Mucosa of rectum (tissue), 2 donors: ENCODE data around the gene HDLBP.

ENCODE experiments used
- H3K27ac ChIP-seq, 2 donors: one replicate each; pipeline ENCODE4 v1.7.0; 2013; ENCODE audit warnings: inconsistent platforms in 2 of 2, low read depth in 2 of 2, low read length in 2 of 2
- H3K27me3 ChIP-seq, 2 donors: one replicate each; pipeline ENCODE4 v1.7.0; 2013; ENCODE audit warnings: low read length in 2 of 2; ENCODE audit not compliant: control insufficient read depth in 2 of 2, insufficient read depth in 2 of 2
- H3K36me3 ChIP-seq, 2 donors: one replicate each; pipeline ENCODE4 v1.7.0; 2013; ENCODE audit warnings: low read length in 2 of 2; ENCODE audit not compliant: control insufficient read depth in 2 of 2, insufficient read depth in 2 of 2
- H3K4me1 ChIP-seq, 2 donors: one replicate each; pipeline ENCODE4 v1.7.0; 2013; ENCODE audit warnings: low read length in 2 of 2, mild to moderate bottlenecking in 1 of 2; ENCODE audit not compliant: control insufficient read depth in 2 of 2, insufficient read depth in 2 of 2
- H3K4me3 ChIP-seq, 2 donors: one replicate each; pipeline ENCODE4 v1.7.0; 2013; ENCODE audit warnings: low read length in 2 of 2
- H3K9ac ChIP-seq, 2 donors: one replicate each; pipeline ENCODE4 v1.7.0; 2013; ENCODE audit warnings: low read length in 2 of 2, low read depth in 1 of 2, mild to moderate bottlenecking in 1 of 2
- H3K9me3 ChIP-seq, 2 donors: one replicate each; pipeline ENCODE4 v1.7.0; 2013; ENCODE audit warnings: low read length in 2 of 2; ENCODE audit not compliant: control insufficient read depth in 2 of 2
- donor health status: healthy.
- donor health status: Normal muscosa, but diverticular disease.

Gene HDLBP

DNA sequence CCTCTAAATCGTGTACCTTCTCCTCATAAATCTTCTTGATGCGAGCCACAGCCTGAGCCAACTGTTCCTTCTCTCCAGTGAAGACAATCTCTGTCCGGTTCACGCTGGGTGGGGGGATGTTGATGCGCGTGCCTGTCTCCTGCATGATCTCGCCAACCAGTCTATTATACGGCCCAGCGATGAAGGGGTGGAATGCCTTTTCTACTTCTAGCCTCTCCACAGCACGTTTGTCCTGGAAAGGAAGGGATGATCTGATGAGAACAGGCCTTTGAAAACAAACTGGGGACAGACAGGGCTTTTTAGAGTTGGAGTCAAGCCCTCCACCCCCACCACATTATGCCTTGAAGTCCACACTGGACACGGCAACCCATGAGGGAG is 59.3 kb downstream of the HDLBP start:
- H3K27ac ChIP-seq = no peak overlapping the region
- H3K4me3 ChIP-seq = no peak overlapping the region
- peaks cover 65 to 82% of the 10 kb centered on the region in 2 donors for H3K36me3 ChIP-seq
- H3K9me3 ChIP-seq = no peaks in the 10 kb centered on the region
- no peak overlapping the region for H3K9ac ChIP-seq
- no peaks in the 10 kb centered on the region for H3K4me1 ChIP-seq
- H3K27me3 ChIP-seq = no peaks in the 10 kb centered on the region

DNA sequence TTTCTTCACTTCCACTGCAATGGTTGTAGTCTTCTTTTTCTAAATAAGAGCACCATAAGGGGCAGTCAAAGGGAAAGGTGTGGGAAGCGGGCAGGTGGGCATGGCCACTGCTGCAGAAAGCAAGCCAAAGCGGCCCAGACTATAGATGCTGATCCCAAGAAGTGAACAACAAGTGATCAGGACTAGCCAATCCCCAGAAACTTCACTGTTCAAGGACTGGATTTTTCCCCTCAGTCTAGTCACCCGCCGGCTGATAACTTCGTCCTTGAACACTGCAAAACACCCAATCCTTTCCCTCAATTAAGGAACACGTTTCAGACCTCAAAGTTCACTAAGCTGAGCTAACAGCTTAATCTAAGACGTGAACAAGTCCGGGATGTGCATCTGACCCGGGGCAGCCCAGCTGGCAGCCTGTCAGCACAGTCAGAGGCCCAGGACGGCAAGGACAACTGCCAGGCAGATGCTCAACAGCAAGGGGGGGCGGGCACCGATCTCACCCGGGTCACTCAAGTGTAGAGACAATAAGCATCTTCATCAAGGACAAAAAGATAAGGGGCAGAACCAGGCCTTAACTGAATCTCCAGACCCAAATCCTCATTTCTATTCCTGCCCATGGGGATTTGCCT is 59.8 kb downstream of the HDLBP start:
- Histone ChIP-seq H3K4me3 (no peak overlapping the region), H3K27ac (no peak overlapping the region), H3K36me3 (peaks cover 64 to 85% of the 10 kb centered on the region in 2 donors), H3K4me1 (no peaks in the 10 kb centered on the region), H3K27me3 (no peaks in the 10 kb centered on the region), H3K9ac (no peak overlapping the region), H3K9me3 (no peaks in the 10 kb centered on the region)

DNA sequence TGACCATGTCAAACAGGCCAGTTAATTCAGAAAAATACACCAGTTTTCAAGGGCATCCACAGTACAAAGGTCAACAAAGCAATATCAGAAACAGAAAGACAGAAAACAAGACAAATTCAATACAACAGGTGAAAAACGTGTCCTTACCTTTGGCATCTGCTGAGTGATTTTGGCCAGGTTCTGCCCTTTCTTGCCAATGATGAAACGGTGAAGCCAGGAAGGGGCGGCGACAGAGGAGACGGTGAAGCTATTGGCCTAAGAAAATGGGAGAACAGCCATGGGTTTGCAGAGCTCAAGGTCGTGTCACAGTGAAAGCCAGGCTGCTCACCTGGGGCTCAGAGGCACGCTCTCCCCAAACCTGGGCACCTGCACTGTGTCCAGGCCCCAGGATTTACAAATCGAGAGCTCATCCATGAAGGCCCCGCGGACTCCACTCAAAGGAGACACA is 60.5 kb downstream of the HDLBP start:
- Histone ChIP-seq H3K9ac (no peak overlapping the region), H3K4me1 (no peaks in the 10 kb centered on the region), H3K27ac (no peak overlapping the region), H3K36me3 (peaks cover 68 to 86% of the 10 kb centered on the region in 2 donors), H3K27me3 (no peaks in the 10 kb centered on the region), H3K9me3 (no peaks in the 10 kb centered on the region), H3K4me3 (no peak overlapping the region)

DNA sequence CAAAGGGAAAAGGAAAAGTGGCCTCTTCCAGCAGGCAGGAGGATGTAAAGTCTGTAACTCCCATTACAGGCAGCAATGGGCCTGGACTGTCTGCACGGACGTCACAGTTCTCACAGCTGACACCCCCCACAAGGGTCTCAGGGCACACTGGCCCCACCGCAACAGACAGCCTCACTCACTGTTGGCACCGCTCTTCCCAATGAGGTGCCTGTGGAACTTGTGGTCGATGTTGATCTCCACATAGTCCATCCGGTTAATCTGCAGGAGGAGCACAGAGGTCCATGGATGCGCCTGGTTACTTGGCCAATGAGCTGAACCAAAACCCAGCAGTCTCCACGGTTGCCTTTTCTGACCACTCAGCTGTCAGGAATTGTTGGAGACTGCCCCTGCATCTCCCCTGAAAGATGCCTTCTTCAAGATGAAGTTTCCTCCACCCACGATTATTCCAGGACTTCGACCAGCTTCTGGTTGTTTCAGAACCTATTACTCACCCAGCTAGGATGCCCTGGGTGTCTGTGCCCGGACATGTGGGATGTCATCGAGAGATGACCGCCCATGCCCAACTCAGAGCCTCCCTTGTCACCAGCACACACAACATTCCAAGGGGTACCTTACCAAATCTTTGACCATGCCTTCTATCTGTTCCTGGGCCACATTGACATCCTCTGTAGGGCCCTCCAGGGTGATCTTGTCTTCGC is 62.5 kb downstream of the HDLBP start:
- Histone ChIP-seq H3K36me3 (peaks cover 83 to 91% of the 10 kb centered on the region in 2 donors), H3K9me3 (no peaks in the 10 kb centered on the region), H3K27me3 (no peaks in the 10 kb centered on the region), H3K27ac (no peak overlapping the region), H3K9ac (no peak overlapping the region), H3K4me1 (no peaks in the 10 kb centered on the region), H3K4me3 (no peak overlapping the region)

DNA sequence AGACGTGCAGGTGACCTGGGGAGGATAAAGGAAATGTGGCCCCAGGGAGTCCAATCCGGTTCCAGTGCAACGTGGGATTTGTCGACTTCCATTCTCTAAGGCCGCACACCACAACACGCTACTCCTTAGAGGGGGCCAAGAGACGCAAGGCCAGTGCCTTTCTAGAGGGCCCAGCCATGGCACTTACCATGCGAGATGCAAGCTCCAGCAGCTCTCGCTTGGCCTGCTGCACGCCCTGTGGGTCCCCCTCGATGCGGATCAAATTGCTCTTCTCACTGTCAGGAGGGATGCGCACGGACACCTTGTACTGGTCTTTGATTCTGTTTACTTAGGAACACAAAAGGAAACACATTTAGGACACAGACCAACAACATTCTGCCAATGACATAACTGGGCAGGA is 65.8 kb downstream of the HDLBP start:
- no peaks in the 10 kb centered on the region for H3K4me1 ChIP-seq
- H3K27ac ChIP-seq = no peak overlapping the region
- no peaks in the 10 kb centered on the region for H3K27me3 ChIP-seq
- H3K9me3 ChIP-seq = no peaks in the 10 kb centered on the region
- no peak overlapping the region for H3K4me3 ChIP-seq
- H3K36me3 ChIP-seq = peaks cover 82 to 90% of the 10 kb centered on the region in 2 donors
- no peak overlapping the region for H3K9ac ChIP-seq

DNA sequence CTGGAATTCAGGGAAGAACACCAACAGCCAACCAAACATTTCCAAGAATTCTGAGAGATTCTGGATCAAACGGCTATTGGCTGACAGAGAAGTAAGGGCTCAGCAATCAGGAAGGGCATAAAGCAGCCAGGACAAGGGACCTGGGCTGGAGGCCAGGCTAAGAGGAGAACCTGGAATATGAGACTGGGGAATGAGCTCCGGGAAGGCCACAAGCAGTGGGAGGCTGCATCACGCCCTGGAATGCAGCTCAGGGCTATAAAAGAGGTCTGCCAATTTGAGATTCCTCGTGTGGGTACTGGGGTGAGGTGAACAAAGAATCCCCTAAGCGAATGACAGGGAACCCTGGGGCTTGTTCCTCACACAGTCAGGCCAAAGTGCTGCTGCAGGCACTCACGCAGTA is 66.6 kb downstream of the HDLBP start:
- Histone ChIP-seq H3K9me3 (no peaks in the 10 kb centered on the region), H3K27me3 (no peaks in the 10 kb centered on the region), H3K27ac (no peak overlapping the region), H3K4me3 (no peak overlapping the region), H3K9ac (no peak overlapping the region), H3K36me3 (peaks cover 86 to 96% of the 10 kb centered on the region in 2 donors), H3K4me1 (no peaks in the 10 kb centered on the region)

DNA sequence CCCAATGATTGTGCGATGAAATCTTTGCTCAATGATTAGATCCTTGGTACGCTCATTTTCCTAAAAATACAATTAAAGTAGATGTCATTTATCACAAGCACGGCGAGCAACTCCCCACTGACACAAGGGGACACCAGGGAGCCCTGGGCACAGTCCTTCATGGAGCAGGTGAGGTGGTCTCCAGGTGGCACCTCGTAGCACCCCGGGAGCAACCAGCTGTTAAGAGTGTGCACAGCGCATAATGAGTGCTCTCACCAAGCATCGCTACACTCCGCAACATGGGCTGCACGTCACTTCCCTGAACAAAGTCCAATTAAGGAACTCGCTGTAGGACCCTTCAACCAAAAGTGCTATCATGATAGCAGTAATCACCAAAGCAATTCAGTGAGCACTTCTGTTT is 67.2 kb downstream of the HDLBP start:
- no peak overlapping the region for H3K4me3 ChIP-seq
- H3K9ac ChIP-seq = no peak overlapping the region
- H3K36me3 ChIP-seq = peaks cover 86 to 96% of the 10 kb centered on the region in 2 donors

DNA sequence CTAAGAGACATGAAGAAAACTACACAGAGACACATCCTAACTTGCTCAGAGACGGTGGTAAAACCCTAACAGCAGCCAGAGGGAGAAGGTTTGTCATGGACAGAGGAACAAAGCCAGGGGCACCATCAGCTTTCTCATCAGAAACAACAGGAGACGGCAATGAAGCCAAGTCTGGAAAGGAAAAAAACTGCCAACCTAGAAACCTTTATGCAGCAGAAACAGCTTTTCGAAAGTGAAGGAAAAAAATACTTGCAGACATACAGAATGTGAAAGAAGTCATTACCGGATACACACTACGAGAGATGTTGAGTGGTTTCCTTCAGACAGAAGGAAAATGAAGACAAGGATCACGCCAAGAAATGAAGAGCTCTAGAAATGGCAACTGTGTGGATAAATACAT is 71.1 kb downstream of the HDLBP start:
- Histone ChIP-seq H3K9ac (no peak overlapping the region), H3K4me3 (no peak overlapping the region), H3K27me3 (no peaks in the 10 kb centered on the region), H3K36me3 (peaks cover 85 to 92% of the 10 kb centered on the region in 2 donors), H3K9me3 (no peaks in the 10 kb centered on the region), H3K4me1 (no peaks in the 10 kb centered on the region), H3K27ac (no peak overlapping the region)

More for the DNA sequence above, 67.2 kb downstream of the HDLBP start:
- no peaks in the 10 kb centered on the region for H3K4me1 ChIP-seq
- no peaks in the 10 kb centered on the region for H3K27me3 ChIP-seq
- no peak overlapping the region for H3K27ac ChIP-seq
- H3K9me3 ChIP-seq = no peaks in the 10 kb centered on the region

DNA sequence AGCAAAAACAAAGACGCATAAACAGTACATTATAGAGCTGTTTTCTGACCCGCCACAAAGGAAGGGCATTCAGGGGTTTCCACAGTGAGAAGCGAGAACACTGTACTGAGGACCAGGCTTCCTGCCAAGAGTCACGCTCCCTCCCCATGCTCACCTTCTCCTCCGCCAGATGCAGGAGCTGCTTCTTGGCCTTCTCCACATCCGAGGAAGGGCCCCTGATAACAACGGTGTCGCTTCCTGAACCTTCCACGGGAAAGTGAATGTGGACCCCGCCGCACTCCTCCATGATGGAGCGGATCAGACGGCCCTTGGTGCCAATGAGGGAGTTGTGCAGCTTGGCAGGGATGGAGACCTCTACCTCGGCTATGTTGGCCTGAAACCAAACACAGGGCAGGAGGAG is 73.2 kb downstream of the HDLBP start:
- Histone ChIP-seq H3K27ac (no peak overlapping the region), H3K9ac (no peak overlapping the region), H3K4me1 (no peaks in the 10 kb centered on the region), H3K9me3 (no peaks in the 10 kb centered on the region), H3K4me3 (no peak overlapping the region), H3K36me3 (peaks cover 83 to 92% of the 10 kb centered on the region in 2 donors), H3K27me3 (no peaks in the 10 kb centered on the region)

DNA sequence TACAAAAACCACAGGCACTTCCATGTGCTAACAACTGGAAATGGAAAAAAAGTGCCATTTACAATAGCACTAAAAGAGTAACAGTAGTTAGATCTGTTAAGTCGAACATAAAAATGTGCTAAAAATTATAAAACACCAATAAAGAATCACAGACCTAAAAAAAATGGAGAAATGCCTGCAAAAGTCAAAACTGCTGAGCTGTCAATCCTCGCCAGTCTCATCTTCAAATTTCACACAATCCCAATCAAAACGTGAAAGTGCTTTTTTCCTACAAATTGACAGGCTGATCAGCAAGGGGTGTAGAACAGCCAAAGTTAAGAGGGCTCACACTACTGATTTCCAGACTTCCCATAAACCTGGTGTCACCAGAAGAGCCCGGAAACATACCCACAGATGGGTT is 73.8 kb downstream of the HDLBP start:
- Histone ChIP-seq H3K4me1 (no peaks in the 10 kb centered on the region), H3K27me3 (no peaks in the 10 kb centered on the region), H3K27ac (no peak overlapping the region), H3K9me3 (no peaks in the 10 kb centered on the region), H3K4me3 (no peak overlapping the region), H3K9ac (no peak overlapping the region), H3K36me3 (peaks cover 81 to 92% of the 10 kb centered on the region in 2 donors)
